ENCODE measurements around the gene WDR35. TPM values are rescaled to one million over a fixed set of nuclear protein-coding genes. Genes with fewer than 3 reads are reported as not detected.
A peak's percentile ranks its signal among the peaks of the same experiment; 100 is the strongest.

The WDR35 gene
- total RNA-seq, 4 donors from 2014 or later: 2.9 to 10.9 (median 6.9) TPM

DNA sequence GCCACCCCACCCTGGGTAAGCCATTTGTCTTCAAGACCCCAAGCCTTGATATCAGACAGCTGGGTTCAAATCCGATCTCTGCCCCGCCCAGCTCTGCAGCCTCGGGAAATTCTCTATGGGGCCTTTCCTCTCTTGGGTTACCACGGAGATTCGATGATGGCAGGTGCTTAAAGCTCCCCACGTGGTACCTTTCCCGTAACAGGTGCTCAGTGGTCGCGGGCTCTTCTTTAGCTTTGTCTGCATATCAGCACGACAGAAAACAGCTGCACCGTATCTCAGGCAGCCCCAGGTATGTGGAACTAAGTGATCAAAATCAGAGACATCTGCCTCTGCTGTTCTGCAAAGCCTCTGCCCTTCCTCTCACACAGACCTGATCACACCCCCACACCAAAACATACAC, 125.5 kb downstream of the WDR35 start:
- no peaks in the 10 kb centered on the region for H3K27me3 ChIP-seq
- 76% methylated on average over 10 of the region's 11 CpGs for WGBS

DNA sequence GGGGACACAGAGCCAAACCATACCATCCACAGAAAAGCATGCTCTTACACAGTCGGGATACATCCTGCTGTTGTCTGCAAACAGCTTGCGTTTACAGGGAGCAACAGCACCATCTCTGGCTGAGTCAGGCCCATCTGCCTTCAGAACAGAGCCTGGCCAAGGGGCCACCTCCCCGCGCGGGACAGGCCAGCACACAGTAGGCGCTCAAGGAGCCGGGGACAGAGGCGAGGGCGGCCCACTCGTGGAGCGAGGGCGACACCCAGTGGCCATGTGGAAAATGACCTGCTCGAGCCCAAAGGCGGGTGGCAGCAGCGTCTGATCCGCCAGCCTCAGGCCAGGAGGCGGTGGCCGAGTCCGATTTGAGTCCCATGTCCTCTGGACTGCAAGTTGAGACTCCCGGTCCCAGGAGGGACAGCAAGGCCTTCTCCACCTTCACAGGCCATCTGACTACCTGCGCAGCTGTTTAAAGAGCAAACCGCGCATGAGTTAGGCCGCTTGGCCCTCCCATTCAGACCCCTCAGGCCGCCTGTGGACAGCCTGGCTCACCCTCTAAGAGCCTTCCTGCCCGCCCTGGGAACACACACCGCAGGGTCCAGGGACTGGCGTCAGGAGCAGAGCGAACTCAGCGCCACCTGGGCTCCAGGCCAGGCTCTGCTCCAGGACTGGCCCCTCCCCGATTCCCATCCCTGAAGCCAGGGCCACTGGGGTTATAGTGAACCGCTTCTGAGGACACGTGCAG, 126.4 kb downstream of the WDR35 start:
- Histone ChIP-seq H3K27me3 (no peaks in the 10 kb centered on the region), H3K36me3 (no peaks in the 10 kb centered on the region), H3K4me3 (no peak overlapping the region), H3K4me1 (peaks cover 14% of the 10 kb centered on the region), H3K27ac (no peak overlapping the region), H3K9me3 (no peaks in the 10 kb centered on the region)
- 60% methylated on average over 6 of the region's 33 CpGs for WGBS
- DNase-seq (ENCODE audit: low spot score in 2 of 2): peak; percentile 83 to 89
- TF ChIP-seq, protein P1, sequence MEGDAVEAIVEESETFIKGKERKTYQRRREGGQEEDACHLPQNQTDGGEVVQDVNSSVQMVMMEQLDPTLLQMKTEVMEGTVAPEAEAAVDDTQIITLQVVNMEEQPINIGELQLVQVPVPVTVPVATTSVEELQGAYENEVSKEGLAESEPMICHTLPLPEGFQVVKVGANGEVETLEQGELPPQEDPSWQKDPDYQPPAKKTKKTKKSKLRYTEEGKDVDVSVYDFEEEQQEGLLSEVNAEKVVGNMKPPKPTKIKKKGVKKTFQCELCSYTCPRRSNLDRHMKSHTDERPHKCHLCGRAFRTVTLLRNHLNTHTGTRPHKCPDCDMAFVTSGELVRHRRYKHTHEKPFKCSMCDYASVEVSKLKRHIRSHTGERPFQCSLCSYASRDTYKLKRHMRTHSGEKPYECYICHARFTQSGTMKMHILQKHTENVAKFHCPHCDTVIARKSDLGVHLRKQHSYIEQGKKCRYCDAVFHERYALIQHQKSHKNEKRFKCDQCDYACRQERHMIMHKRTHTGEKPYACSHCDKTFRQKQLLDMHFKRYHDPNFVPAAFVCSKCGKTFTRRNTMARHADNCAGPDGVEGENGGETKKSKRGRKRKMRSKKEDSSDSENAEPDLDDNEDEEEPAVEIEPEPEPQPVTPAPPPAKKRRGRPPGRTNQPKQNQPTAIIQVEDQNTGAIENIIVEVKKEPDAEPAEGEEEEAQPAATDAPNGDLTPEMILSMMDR (IDR thresholded peaks at IDR 0.05): peak; percentile 77 to 92
- no peak for TF ChIP-seq POLR2AphosphoS5 (IDR thresholded peaks at IDR 0.05)

More for the DNA sequence above, 125.5 kb downstream of the WDR35 start:
- H3K36me3 ChIP-seq: no peaks in the 10 kb centered on the region
- peaks cover 20% of the 10 kb centered on the region for H3K4me1 ChIP-seq
- H3K9me3 ChIP-seq: no peaks in the 10 kb centered on the region
- no peak for DNase-seq (ENCODE audit: low spot score in 2 of 2)
- H3K27ac ChIP-seq: no peak overlapping the region
- H3K4me3 ChIP-seq: no peak overlapping the region
- TF ChIP-seq POLR2A (IDR thresholded peaks at IDR 0.05): no peak
- TF ChIP-seq, protein P1 (IDR thresholded peaks at IDR 0.05): no peak
- no peak for TF ChIP-seq EP300 (IDR thresholded peaks at IDR 0.05)
- no peak for TF ChIP-seq POLR2AphosphoS5 (IDR thresholded peaks at IDR 0.05)

GRCh38 chr2:19861813-19862212, 128.1 kb downstream of the WDR35 start:
- Histone ChIP-seq H3K36me3 (no peaks in the 10 kb centered on the region), H3K9me3 (no peaks in the 10 kb centered on the region), H3K27ac (no peak overlapping the region), H3K27me3 (no peaks in the 10 kb centered on the region), H3K4me1 (peaks cover 12% of the 10 kb centered on the region), H3K4me3 (no peak overlapping the region)
- 48% methylated on average over 1 of the region's 1 CpG for WGBS
- no peak for DNase-seq (ENCODE audit: low spot score in 2 of 2)
- TF ChIP-seq POLR2A (IDR thresholded peaks at IDR 0.05) (no peak), EP300 (IDR thresholded peaks at IDR 0.05) (no peak), POLR2AphosphoS5 (IDR thresholded peaks at IDR 0.05) (no peak)
- TF ChIP-seq, protein P1 (IDR thresholded peaks at IDR 0.05): no peak

Other genes starting within 250 kb of the WDR35 start
- gene TTC32, start 88.1 kb downstream of the WDR35 start, total RNA-seq: 10 to 100 TPM; 10.8 to 42.6 (median 17.7) TPM
- gene MATN3, start 22.6 kb upstream of the WDR35 start, total RNA-seq: under 1 TPM; 0.34 to 0.76 (median 0.60) TPM
- 100 to 1,000 TPM in 3 of 4 donors, 10 to 100 TPM in 1; 88.8 to 159 (median 128) TPM for gene LAPTM4A, start 61.5 kb upstream of the WDR35 start, total RNA-seq
- gene SDC1, start 235.0 kb upstream of the WDR35 start, total RNA-seq: 100 to 1,000 TPM; 258 to 892 (median 636) TPM

Measured in suprapubic skin (tissue), 4 donors.